Breast epithelium (tissue), 3 donors: ENCODE measurements around the gene NTSR2.

Experiments used
- POLR2A ChIP-seq: fragments of 450-650 bp; IDR thresholded peaks from one replicate; pipeline ENCODE4 v1.6.1; 2016; ENCODE audit warnings: antibody characterized with exemption, mild to moderate bottlenecking, moderate library complexity
- POLR2AphosphoS5 ChIP-seq, 3 donors: sonication (generic); formaldehyde crosslinking; IDR thresholded peaks; one replicate each; pipeline ENCODE4 v1.6.1; 2017; ENCODE audit warnings: antibody characterized with exemption in 3 of 3
- TF ChIP-seq, protein P1 (sequence below), 3 donors: fragments of 450-650 bp; IDR thresholded peaks; one replicate each; pipeline ENCODE4 v1.5.1; 2016 to 2017; ENCODE audit warnings: antibody characterized with exemption in 3 of 3, mild to moderate bottlenecking in 3 of 3, moderate library complexity in 3 of 3

DNA sequence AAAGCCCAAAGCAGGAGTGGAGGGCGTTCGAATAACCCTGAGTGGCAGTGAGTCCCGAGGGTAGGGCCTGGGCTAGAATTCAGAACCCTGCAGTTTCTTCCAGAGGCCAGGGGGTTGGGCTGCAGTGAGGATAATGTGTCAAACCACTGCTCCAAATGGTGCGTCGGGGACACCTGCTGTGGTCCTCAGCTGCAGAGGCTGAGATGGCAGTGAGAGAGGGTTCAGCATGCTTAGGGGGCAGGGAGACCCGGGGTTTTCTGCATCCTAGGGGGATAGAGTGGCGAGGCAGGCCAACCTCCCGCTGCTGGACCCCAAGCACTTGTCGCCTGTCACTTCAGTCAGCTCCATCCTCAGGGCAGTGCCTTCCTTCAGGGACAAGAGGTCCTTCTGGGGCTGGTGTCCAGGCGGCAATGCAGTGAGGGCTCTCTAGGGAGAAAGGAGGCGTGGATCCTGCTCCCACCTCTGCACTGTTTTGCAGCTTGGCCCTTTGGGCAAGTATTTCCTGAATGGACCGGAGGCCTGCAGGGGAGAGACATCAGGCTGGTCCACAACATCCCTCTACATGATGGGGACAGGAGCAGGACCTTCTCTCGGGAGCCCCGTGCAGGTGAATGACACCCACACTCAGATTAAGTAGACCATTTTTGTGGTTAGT lies 8.4 kb upstream of the NTSR2 start:
- TF ChIP-seq, protein P1, sequence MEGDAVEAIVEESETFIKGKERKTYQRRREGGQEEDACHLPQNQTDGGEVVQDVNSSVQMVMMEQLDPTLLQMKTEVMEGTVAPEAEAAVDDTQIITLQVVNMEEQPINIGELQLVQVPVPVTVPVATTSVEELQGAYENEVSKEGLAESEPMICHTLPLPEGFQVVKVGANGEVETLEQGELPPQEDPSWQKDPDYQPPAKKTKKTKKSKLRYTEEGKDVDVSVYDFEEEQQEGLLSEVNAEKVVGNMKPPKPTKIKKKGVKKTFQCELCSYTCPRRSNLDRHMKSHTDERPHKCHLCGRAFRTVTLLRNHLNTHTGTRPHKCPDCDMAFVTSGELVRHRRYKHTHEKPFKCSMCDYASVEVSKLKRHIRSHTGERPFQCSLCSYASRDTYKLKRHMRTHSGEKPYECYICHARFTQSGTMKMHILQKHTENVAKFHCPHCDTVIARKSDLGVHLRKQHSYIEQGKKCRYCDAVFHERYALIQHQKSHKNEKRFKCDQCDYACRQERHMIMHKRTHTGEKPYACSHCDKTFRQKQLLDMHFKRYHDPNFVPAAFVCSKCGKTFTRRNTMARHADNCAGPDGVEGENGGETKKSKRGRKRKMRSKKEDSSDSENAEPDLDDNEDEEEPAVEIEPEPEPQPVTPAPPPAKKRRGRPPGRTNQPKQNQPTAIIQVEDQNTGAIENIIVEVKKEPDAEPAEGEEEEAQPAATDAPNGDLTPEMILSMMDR (IDR thresholded peaks at IDR 0.05) = no peak
- no peak for TF ChIP-seq POLR2A
- no peak for TF ChIP-seq POLR2AphosphoS5 (IDR thresholded peaks at IDR 0.05)
